ENCODE measurements around the gene PHLDA1.

The PHLDA1 gene

GRCh38 chr12:76031414-76032042 lies at the start of gene PHLDA1:
TSS of gene PHLDA1 (minus strand) at chr12:76031776.
- peak; percentile 74 for TF ChIP-seq CTCF (IDR thresholded peaks at IDR 0.05; ENCODE audit: insufficient read depth, low read length, missing control alignments)
- ChIA-PET POLR2A (interaction anchor here (0.5 to 2.9 kb wide), 52 partner anchors 10 to 551 kb away, joined by 3 to 22 read pairs (median 4); partner anchors contain the start of genes BBS10, GLIPR1, KRR1 and NAP1L1), CTCF (interaction anchor here (0.6 to 11.7 kb wide), 12 partner anchors 214 to 557 kb away, joined by 3 to 130 read pairs (median 4); no protein-coding TSS in a partner anchor)
- peak within 1 kb of the TSS; percentile 95 for H3K4me3 ChIP-seq (ENCODE audit: low read depth, low read length)
- peak; percentile 79 for DNase-seq (ENCODE audit: low read depth, low spot score)

GRCh38 chr12:76080729-76081415 lies 49.3 kb upstream of the PHLDA1 start:
- TF ChIP-seq CTCF (IDR thresholded peaks at IDR 0.05; ENCODE audit: insufficient read depth, low read length, missing control alignments): peak; percentile 0
- POLR2A ChIA-PET: no interaction called here
- CTCF ChIA-PET: interaction anchor here (0.6 to 2.1 kb wide), 4 partner anchors 13 to 267 kb away, joined by 3 to 5 read pairs (median 4); no protein-coding TSS in a partner anchor
- no peak for DNase-seq (ENCODE audit: low read depth, low spot score)
- H3K4me3 ChIP-seq (ENCODE audit: low read depth, low read length): no peak overlapping the region

GRCh38 chr12:76080017-76080728 lies 48.6 kb upstream of the PHLDA1 start:
- no peak for DNase-seq (ENCODE audit: low read depth, low spot score)
- CTCF ChIA-PET: interaction anchor here (1.3 to 2.1 kb wide), 3 partner anchors 25 to 267 kb away, joined by 3 to 7 read pairs (median 5); no protein-coding TSS in a partner anchor
- POLR2A ChIA-PET: no interaction called here
- no peak for TF ChIP-seq CTCF (IDR thresholded peaks at IDR 0.05; ENCODE audit: insufficient read depth, low read length, missing control alignments)
- no peak overlapping the region for H3K4me3 ChIP-seq (ENCODE audit: low read depth, low read length)

GRCh38 chr12:76078748-76079147 lies 47.2 kb upstream of the PHLDA1 start:
- POLR2A ChIA-PET: no interaction called here
- TF ChIP-seq CTCF (IDR thresholded peaks at IDR 0.05; ENCODE audit: insufficient read depth, low read length, missing control alignments): no peak
- DNase-seq (ENCODE audit: low read depth, low spot score): no peak
- CTCF ChIA-PET: interaction anchor here (0.7 to 1.7 kb wide), 4 partner anchors 9 to 269 kb away, joined by 3 to 7 read pairs (median 4); no protein-coding TSS in a partner anchor
- H3K4me3 ChIP-seq (ENCODE audit: low read depth, low read length): no peak overlapping the region

GRCh38 chr12:76075448-76075847 lies 43.9 kb upstream of the PHLDA1 start:
- ChIA-PET POLR2A (no interaction called here), CTCF (no interaction called here)

More at GRCh38 chr12:76075448-76075847, 43.9 kb upstream of the PHLDA1 start:
- no peak for DNase-seq (ENCODE audit: low read depth, low spot score)
- H3K4me3 ChIP-seq (ENCODE audit: low read depth, low read length): no peak overlapping the region
- TF ChIP-seq CTCF (IDR thresholded peaks at IDR 0.05; ENCODE audit: insufficient read depth, low read length, missing control alignments): no peak
